OCI-LY7 (cell line): ENCODE results near the gene SORBS2.

ENCODE experiments used
- EZH2phosphoT487 ChIP-seq: fragments of 200-600 bp; sonication (generic); IDR thresholded peaks from 2 replicates; pipeline ENCODE4 v1.6.1; 2018; ENCODE audit warnings: low read depth, borderline replicate concordance, mild to moderate bottlenecking, mixed run types, antibody characterized with exemption, low read length, moderate library complexity, mixed read lengths
- TF ChIP-seq, protein P1 (sequence below): fragments of 200-600 bp; sonication (generic); conservative IDR thresholded peaks from 2 replicates; pipeline ENCODE4 v1.5.1; 2014; ENCODE audit warnings: mild to moderate bottlenecking, antibody characterized with exemption, low read length, moderate library complexity, mixed read lengths

- TF ChIP-seq, protein P1, sequence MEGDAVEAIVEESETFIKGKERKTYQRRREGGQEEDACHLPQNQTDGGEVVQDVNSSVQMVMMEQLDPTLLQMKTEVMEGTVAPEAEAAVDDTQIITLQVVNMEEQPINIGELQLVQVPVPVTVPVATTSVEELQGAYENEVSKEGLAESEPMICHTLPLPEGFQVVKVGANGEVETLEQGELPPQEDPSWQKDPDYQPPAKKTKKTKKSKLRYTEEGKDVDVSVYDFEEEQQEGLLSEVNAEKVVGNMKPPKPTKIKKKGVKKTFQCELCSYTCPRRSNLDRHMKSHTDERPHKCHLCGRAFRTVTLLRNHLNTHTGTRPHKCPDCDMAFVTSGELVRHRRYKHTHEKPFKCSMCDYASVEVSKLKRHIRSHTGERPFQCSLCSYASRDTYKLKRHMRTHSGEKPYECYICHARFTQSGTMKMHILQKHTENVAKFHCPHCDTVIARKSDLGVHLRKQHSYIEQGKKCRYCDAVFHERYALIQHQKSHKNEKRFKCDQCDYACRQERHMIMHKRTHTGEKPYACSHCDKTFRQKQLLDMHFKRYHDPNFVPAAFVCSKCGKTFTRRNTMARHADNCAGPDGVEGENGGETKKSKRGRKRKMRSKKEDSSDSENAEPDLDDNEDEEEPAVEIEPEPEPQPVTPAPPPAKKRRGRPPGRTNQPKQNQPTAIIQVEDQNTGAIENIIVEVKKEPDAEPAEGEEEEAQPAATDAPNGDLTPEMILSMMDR, result no peak
- TF ChIP-seq EZH2phosphoT487, result no peak
These were observed 82.6 kb downstream of the SORBS2 start for GRCh38 chr4:185729391-185729804.
